Prostate gland (tissue), 2 donors: Measurements from ENCODE around the gene TRMT2A. TPM values are rescaled to one million over a fixed set of nuclear protein-coding genes. Genes with fewer than 3 reads are reported as not detected.

Source experiments
- DNase-seq: peaks from one replicate; pipeline ENCODE4 v3.0.0-alpha.2; 2019; ENCODE audit warnings: low spot score
- H3K27ac ChIP-seq, 2 donors: fragments of 200-600 bp; sonication (generic); 2 replicates each; pipeline ENCODE4 v1.5.1; 2017 to 2019
- H3K27me3 ChIP-seq: fragments of 200-600 bp; sonication (generic); replicated peaks from 2 replicates; pipeline ENCODE4 v1.5.1; 2019; ENCODE audit not compliant: insufficient read depth
- H3K36me3 ChIP-seq, 2 donors: fragments of 200-600 bp; sonication (generic); 1 replicate in 1 of 2; 2 replicates in 1 of 2; pipeline versions ENCODE4 v1.5.1 to v1.8.1; 2017 to 2019
- H3K4me1 ChIP-seq: fragments of 200-600 bp; sonication (generic); replicated peaks from 2 replicates; pipeline ENCODE4 v1.5.1; 2019
- H3K4me3 ChIP-seq, 2 donors: fragments of 200-600 bp; sonication (generic); 2 replicates each; pipeline ENCODE4 v1.5.1; 2017 to 2019
- H3K9me3 ChIP-seq: fragments of 200-600 bp; sonication (generic); 2 replicates; pipeline ENCODE4 v1.5.1; 2017
- POLR2A ChIP-seq: fragments of 450-650 bp; IDR thresholded peaks from one replicate; pipeline ENCODE4 v1.6.1; 2016; ENCODE audit warnings: antibody characterized with exemption, mild to moderate bottlenecking
- POLR2AphosphoS5 ChIP-seq: sonication (generic); formaldehyde crosslinking; IDR thresholded peaks from one replicate; pipeline ENCODE4 v1.6.1; 2017; ENCODE audit warnings: antibody characterized with exemption
- WGBS: methylation state at CpG from one replicate; pipeline ENCODE4 v1.1.5; 2018; 5-methylcytosine and 5-hydroxymethylcytosine counted together
- intact Hi-C: fragments of 100-400 bp; cut with DNase I; formaldehyde crosslinking; loops from one replicate; pipeline ENCODE4 v1.14.2; 2022
- total RNA-seq, 2 donors: library from RNA; depleted of rRNA; stranded (reverse); fragments of >200 nt; gene quantifications; one replicate each; pipeline ENCODE4 v1.1.0, GENCODE V29; 2016
- TF ChIP-seq, protein P1 (sequence below), 4 experiments: fragments of 200-600 bp in 2 of 4; fragments of 450-650 bp in 2 of 4; sonication (generic) in 2 of 4; IDR thresholded peaks; 1 replicate in 3 of 4; 2 replicates in 1 of 4; pipeline ENCODE4 v1.5.1; 2016 to 2019; ENCODE audit warnings: antibody characterized with exemption in 4 of 4, mild to moderate bottlenecking in 2 of 4, moderate library complexity in 2 of 4

The TRMT2A gene
- total RNA-seq, 2 donors from 2014 or later = 65.8 to 123 TPM

DNA sequence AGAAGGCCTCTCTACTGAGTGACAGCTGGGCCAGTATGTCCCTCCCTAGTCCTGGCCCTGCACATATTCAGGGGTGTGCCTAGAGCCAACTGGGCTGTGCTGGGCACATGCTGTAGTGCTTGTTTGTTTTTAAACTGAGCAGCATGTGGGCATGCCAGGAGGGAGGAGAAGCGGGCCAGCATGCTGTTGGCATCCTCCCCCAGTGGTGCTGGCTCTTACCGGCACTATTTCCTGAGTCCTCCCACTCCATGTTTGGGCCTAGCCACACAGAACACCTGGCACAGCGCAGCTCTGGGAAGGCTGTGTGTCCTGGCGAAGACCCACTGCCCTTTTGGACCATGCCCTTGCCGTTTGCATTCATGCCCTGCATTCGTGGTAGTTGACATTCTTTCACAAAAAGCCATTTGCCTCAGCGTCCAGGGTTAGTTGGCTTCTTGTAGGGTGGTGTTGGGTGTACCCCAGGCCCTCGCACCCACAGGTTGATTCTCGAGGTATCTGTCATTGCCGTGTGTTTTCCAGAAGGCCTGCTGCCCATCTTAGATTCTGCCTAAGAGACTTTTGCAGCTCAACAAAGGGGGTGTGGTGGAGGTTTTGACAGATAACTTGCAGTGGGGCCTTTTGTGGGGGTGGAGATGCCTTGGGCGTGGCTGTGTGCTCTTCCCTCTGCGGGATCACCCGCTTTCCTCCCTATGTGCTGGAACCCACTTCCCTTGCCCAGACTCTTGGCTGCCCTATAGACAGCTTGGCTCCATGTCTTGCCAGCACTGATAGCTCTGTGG is 23.4 kb downstream of the TRMT2A start:
- 84% methylated on average over 13 of the region's 13 CpGs for WGBS
- Histone ChIP-seq H3K27me3 (no peaks in the 10 kb centered on the region), H3K9me3 (no peaks in the 10 kb centered on the region), H3K4me1 (no peaks in the 10 kb centered on the region), H3K36me3 (peaks cover 17 to 45% of the 10 kb centered on the region in 2 donors), H3K27ac (no peak overlapping the region), H3K4me3 (no peak overlapping the region)
- peak; percentile 70 for DNase-seq
- intact Hi-C loops = no loop called here
- no peak for TF ChIP-seq POLR2A
- TF ChIP-seq POLR2AphosphoS5 = peak; percentile 84

DNA sequence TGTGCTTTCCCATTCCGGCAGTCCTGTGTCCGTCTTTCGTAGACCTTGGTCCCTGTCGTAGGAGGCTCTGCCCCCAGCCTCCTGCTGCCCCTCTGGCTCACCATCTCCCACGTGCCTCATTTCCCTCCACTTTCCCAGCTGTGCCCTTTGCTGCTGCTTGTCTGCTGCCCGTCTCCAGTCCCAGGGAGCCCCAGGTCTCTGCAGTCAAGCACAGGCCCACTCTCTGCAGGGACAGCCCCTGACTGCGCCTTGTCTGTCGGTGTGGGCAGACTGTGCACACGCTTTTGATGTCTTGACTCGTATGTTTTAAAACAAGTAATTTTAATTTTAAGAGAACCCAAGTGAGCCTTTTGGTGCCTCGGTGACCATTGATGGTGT is 24.6 kb downstream of the TRMT2A start:
- no peaks in the 10 kb centered on the region for H3K9me3 ChIP-seq
- no peak overlapping the region for H3K4me3 ChIP-seq
- TF ChIP-seq, protein P1, sequence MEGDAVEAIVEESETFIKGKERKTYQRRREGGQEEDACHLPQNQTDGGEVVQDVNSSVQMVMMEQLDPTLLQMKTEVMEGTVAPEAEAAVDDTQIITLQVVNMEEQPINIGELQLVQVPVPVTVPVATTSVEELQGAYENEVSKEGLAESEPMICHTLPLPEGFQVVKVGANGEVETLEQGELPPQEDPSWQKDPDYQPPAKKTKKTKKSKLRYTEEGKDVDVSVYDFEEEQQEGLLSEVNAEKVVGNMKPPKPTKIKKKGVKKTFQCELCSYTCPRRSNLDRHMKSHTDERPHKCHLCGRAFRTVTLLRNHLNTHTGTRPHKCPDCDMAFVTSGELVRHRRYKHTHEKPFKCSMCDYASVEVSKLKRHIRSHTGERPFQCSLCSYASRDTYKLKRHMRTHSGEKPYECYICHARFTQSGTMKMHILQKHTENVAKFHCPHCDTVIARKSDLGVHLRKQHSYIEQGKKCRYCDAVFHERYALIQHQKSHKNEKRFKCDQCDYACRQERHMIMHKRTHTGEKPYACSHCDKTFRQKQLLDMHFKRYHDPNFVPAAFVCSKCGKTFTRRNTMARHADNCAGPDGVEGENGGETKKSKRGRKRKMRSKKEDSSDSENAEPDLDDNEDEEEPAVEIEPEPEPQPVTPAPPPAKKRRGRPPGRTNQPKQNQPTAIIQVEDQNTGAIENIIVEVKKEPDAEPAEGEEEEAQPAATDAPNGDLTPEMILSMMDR (IDR thresholded peaks at IDR 0.05) = no peak
- TF ChIP-seq POLR2A (no peak), POLR2AphosphoS5 (no peak)
- DNase-seq = no peak
- H3K4me1 ChIP-seq = no peaks in the 10 kb centered on the region
- H3K36me3 ChIP-seq = peaks cover 17 to 49% of the 10 kb centered on the region in 2 donors
- WGBS = 91% methylated on average over 11 of the region's 11 CpGs
- H3K27me3 ChIP-seq = no peaks in the 10 kb centered on the region
- H3K27ac ChIP-seq = no peak overlapping the region
- intact Hi-C loops = no loop called here

DNA sequence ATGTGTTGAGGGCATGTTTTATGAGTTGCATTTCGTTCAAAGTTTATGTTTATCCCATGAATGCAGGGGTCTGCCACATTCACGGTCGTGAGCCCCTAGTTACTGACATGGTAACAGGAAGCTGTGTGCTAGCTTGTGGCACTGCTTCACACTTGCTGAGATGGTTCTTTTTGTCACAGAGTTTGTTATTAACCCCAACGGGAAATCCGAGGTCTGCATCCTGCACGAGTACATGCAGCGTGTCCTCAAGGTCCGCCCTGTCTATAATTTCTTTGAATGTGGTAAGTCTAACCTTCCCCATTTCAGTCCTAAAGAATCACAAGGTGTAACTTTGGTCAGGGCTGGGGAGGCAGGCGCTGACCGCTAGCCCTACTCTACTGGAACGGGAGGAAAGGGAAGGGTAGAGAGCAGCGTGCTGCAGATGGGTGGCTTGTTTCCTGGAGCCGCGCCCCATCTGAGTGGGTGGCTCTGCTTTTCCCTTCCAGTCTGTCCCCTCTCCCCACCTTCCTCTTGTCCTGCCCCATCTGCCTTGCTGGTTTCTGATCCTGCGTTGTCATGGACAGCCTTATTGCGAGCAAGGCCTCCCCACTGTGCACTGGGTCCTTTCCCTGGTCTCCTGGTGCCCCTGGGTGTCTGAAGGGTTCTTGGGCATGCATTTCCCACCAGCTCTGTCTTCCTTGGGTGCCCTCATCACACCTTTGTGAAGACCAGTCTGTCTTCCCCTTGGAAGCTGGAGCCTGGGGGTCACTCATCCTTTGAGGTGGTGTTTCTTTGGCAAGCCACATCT is 25.1 kb downstream of the TRMT2A start:
- intact Hi-C loops = no loop called here
- H3K9me3 ChIP-seq = no peaks in the 10 kb centered on the region
- peaks cover 17 to 51% of the 10 kb centered on the region in 2 donors for H3K36me3 ChIP-seq
- no peak for DNase-seq
- no peaks in the 10 kb centered on the region for H3K4me1 ChIP-seq
- TF ChIP-seq POLR2AphosphoS5 (no peak), POLR2A (no peak)
- TF ChIP-seq, protein P1 (IDR thresholded peaks at IDR 0.05) = no peak
- WGBS = 94% methylated on average over 16 of the region's 16 CpGs
- H3K27ac ChIP-seq = no peak overlapping the region
- H3K4me3 ChIP-seq = no peak overlapping the region
- no peaks in the 10 kb centered on the region for H3K27me3 ChIP-seq

GRCh38 chr22:20090730-20091240 is 26.2 kb downstream of the TRMT2A start:
- H3K9me3 ChIP-seq = no peaks in the 10 kb centered on the region
- no peaks in the 10 kb centered on the region for H3K4me1 ChIP-seq
- 96% methylated on average over 9 of the region's 9 CpGs for whole genome bisulfite sequencing
- no peak for DNase-seq
- no peak overlapping the region for H3K4me3 ChIP-seq
- H3K27me3 ChIP-seq = no peaks in the 10 kb centered on the region
- peaks cover 17 to 58% of the 10 kb centered on the region in 2 donors for H3K36me3 ChIP-seq
- intact Hi-C loops = no loop called here
- H3K27ac ChIP-seq = no peak overlapping the region
- TF ChIP-seq, protein P1 (IDR thresholded peaks at IDR 0.05) = no peak
- TF ChIP-seq POLR2AphosphoS5 (no peak), POLR2A (no peak)

DNA sequence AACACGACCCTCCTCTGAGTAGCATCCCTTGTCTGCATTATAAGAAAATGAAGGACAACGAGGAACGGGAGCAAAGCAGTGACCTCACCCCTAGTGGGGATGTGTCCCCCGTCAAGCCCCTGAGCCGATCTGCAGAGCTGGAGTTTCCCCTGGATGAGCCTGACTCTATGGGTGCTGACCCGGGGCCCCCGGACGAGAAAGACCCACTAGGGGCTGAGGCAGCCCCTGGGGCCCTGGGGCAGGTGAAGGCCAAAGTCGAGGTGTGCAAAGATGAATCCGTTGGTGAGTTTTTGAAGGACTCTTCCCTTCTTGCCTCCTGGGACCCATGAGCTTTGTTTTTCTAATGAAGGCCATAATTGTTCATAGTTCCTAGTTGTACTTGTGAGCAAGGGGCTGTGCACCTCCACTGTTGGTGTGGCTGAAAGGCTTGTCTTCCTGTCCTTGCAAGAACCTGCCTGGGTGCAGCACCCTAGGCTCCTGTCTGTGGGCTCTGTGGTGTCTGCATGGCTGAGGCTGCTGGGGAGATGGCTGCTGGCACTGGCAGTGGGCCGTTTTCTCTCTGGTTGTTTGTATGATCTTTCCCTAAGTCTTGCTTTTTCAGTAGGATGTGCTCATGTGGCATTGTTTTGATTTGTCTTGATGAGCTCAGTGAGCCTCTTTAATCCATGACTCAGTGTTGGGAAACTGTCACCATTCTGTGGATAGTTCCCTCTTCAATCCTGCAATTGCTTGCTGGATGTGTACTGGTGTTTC is 26.9 kb downstream of the TRMT2A start:
- WGBS = 86% methylated on average over 11 of the region's 11 CpGs
- Histone ChIP-seq H3K27ac (no peak overlapping the region), H3K4me3 (no peak overlapping the region), H3K27me3 (no peaks in the 10 kb centered on the region), H3K4me1 (no peaks in the 10 kb centered on the region), H3K9me3 (no peaks in the 10 kb centered on the region), H3K36me3 (peaks cover 17 to 60% of the 10 kb centered on the region in 2 donors)
- no peak for DNase-seq
- TF ChIP-seq POLR2AphosphoS5 (no peak), POLR2A (no peak)
- TF ChIP-seq, protein P1 (IDR thresholded peaks at IDR 0.05) = no peak
- intact Hi-C loops = no loop called here
